NCI-H2107 treated with DMSO at 0.1 percent for 48 hours (cell line): ENCODE data around the gene KCNJ9.

Experiments
- DNase-seq: peaks from one replicate; lab custom pipeline; 2025; ENCODE audit not compliant: unreplicated experiment; lab: John Stamatoyannopoulos, UW

Gene KCNJ9

GRCh38 chr1:160087118-160087662 lies 5.9 kb downstream of the KCNJ9 start:
- DNase-seq, result no peak

GRCh38 chr1:160089883-160090282 lies 8.5 kb downstream of the KCNJ9 start:
- no peak for DNase-seq

- DNase-seq, result no peak
Measured at GRCh38 chr1:160090760-160091159, 9.4 kb downstream of the KCNJ9 start.

GRCh38 chr1:160091666-160092223 lies 10.4 kb downstream of the KCNJ9 start:
- no peak for DNase-seq

- DNase-seq, result no peak
Measured at GRCh38 chr1:160092366-160093068, 11.2 kb downstream of the KCNJ9 start.

- no peak for DNase-seq
Measured at GRCh38 chr1:160093069-160093395, 11.7 kb downstream of the KCNJ9 start.

GRCh38 chr1:160093624-160094290 lies 12.4 kb downstream of the KCNJ9 start:
- DNase-seq, result no peak

- no peak for DNase-seq
Measured at GRCh38 chr1:160094291-160094625, 12.9 kb downstream of the KCNJ9 start.

- DNase-seq, result no peak
Measured at GRCh38 chr1:160094806-160095205, 13.5 kb downstream of the KCNJ9 start.

- no peak for DNase-seq
Measured at GRCh38 chr1:160095382-160096105, 14.2 kb downstream of the KCNJ9 start.

GRCh38 chr1:160096274-160097116 lies 15.2 kb downstream of the KCNJ9 start:
- no peak for DNase-seq

- no peak for DNase-seq
Measured at GRCh38 chr1:160097151-160097910, 16.0 kb downstream of the KCNJ9 start.

- DNase-seq, result peak; percentile 93
Measured at GRCh38 chr1:160097911-160098851, 16.8 kb downstream of the KCNJ9 start, which contains the start of gene IGSF8. TSS of gene IGSF8 (minus strand) at chr1:160098619. CDS start at chr1:160098472, 147 bp downstream.

GRCh38 chr1:160098852-160099561 lies 17.7 kb downstream of the KCNJ9 start:
- peak; percentile 93 for DNase-seq

GRCh38 chr1:160099716-160100375 lies 18.5 kb downstream of the KCNJ9 start:
- no peak for DNase-seq

GRCh38 chr1:160101037-160101716 lies 19.8 kb downstream of the KCNJ9 start:
- DNase-seq, result peak; percentile 80
